ENCODE measurements around the gene CHD2.

The CHD2 gene

GRCh38 chr15:92878593-92879053, 21.5 kb upstream of the CHD2 start:
- FAIRE-seq (no peak), DNase-seq (ENCODE audit: insufficient read length, low spot score) (no peak)
- TF ChIP-seq POLR2AphosphoS5 (IDR thresholded peaks at IDR 0.05; ENCODE audit: low read depth, low read length) (no peak), PAX5 (IDR thresholded peaks at IDR 0.05; ENCODE audit: insufficient read depth, low read length, severe bottlenecking) (no peak), SPI1 (IDR thresholded peaks at IDR 0.05; ENCODE audit: low read depth, low read length) (no peak), POU2F2 (IDR thresholded peaks at IDR 0.05; ENCODE audit: low read depth, low read length) (no peak), POLR2A (IDR thresholded peaks at IDR 0.05; ENCODE audit: low read depth, low read length) (no peak), TAF1 (IDR thresholded peaks at IDR 0.05; ENCODE audit: low read depth, low read length) (no peak)

DNA sequence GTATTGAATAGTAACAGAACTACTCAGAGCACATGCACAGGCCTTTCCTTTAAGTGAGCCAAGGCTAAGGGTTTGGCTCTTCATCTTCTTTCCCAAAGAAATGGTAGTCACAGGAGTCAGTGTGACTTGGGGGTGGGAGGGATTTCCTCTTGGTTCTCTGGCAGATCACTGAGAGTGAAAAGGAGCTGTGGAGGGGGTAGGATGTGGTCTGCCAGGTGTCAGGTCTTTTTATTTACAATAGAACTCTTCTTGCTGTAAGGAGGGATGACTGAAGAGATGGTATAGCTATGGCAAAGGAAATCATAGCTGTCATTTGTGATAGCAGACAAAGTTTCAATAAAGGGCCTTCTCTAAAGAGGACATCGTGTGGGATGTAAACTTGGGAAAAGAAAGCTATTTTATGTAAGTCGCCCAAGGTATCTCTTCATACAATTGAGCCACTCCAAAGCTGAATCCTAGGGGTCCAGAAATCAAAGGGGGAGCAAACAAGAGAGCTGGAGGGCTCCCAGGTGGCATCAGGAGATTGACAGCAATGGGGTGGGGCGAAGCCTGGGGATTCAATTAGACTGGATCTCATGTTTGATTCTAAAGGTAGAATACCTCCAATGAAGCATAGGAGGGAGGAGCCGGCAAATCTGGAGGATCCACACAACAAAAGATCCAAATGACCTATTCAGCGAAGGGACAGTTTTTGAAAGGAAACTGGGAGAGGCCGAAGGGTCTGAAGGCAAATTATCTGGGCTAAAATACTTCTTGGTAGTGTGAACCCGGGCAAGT, 20.0 kb upstream of the CHD2 start:
- FAIRE-seq, result no peak
- TF ChIP-seq TAF1 (IDR thresholded peaks at IDR 0.05; ENCODE audit: low read depth, low read length) (no peak), PAX5 (IDR thresholded peaks at IDR 0.05; ENCODE audit: insufficient read depth, low read length, severe bottlenecking) (no peak), SPI1 (IDR thresholded peaks at IDR 0.05; ENCODE audit: low read depth, low read length) (no peak), POLR2A (IDR thresholded peaks at IDR 0.05; ENCODE audit: low read depth, low read length) (no peak), POU2F2 (IDR thresholded peaks at IDR 0.05; ENCODE audit: low read depth, low read length) (no peak), POLR2AphosphoS5 (IDR thresholded peaks at IDR 0.05; ENCODE audit: low read depth, low read length) (no peak)
- DNase-seq (ENCODE audit: insufficient read length, low spot score), result no peak

DNA sequence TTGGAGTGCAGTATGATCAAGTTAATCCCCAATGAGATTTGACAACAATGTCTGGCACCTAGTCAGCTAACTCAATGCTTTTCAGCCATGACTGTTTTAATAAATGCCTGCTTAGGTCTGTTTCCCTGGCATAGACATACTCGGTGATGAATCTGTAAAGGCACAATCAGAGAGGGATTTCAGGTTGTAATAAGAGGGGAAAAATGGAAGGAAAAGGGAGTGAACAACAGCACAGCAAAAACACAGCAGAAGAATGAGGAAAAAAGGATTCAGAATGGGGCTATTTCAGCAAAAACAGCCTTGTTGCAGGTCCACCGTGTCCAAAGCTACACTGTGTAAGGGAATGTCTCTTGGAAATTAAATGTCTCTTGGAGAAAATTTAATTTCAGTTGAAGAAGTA, 19.3 kb upstream of the CHD2 start:
- no peak for FAIRE-seq
- TF ChIP-seq PAX5 (IDR thresholded peaks at IDR 0.05; ENCODE audit: insufficient read depth, low read length, severe bottlenecking), result no peak
- no peak for TF ChIP-seq POU2F2 (IDR thresholded peaks at IDR 0.05; ENCODE audit: low read depth, low read length)
- DNase-seq (ENCODE audit: insufficient read length, low spot score), result no peak

- DNase-seq (ENCODE audit: insufficient read length, low spot score) (no peak), FAIRE-seq (no peak)
- TF ChIP-seq POU2F2 (IDR thresholded peaks at IDR 0.05; ENCODE audit: low read depth, low read length) (no peak), POLR2AphosphoS5 (IDR thresholded peaks at IDR 0.05; ENCODE audit: low read depth, low read length) (no peak), TAF1 (IDR thresholded peaks at IDR 0.05; ENCODE audit: low read depth, low read length) (no peak), PAX5 (IDR thresholded peaks at IDR 0.05; ENCODE audit: insufficient read depth, low read length, severe bottlenecking) (no peak), POLR2A (IDR thresholded peaks at IDR 0.05; ENCODE audit: low read depth, low read length) (no peak), SPI1 (IDR thresholded peaks at IDR 0.05; ENCODE audit: low read depth, low read length) (no peak)
Measured at GRCh38 chr15:92881211-92881754, 18.8 kb upstream of the CHD2 start.

DNA sequence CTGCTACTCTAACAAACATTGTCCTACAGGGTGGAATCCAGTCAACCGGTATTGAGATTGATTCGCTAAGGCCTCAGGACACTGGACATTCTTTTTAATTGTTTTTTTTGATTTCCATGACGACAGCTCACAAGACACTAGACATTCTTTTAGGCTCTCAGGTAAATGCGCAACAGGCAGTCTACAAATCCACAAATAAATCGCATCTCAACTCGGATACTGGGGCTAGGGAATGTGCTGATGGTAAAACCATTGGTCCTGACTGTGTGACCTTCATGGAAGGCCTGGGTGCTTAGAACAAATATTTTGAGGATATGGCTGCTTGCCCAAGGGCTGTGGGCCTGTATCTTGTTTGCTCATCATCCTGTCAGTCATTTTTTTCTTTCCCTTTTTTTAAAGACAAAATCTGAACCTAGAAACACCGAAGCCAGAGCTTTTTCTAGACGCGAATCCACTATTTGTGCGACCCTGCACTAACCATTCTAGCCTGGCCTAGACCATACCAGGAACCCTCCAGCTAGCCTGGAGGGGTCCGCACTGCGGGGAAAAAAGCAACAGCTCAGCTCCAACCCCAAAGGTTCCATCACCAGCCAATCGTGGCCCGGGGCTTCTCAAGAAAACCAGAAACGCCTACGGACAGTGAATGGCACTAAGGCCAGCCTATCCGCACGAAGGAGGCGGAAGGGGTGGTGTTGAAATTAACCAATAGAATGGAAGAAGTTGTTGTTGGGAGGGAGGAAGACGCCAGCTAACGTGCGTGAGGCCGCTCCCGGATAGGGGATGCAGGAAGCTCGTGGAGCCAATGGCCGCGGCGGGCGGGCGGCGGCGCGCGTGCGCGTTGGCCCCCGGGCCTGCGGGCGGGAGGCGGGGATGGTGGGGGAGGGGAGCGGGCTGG, 18.1 kb upstream of the CHD2 start:
- peak; percentile 78 for TF ChIP-seq POU2F2 (IDR thresholded peaks at IDR 0.05; ENCODE audit: low read depth, low read length)
- TF ChIP-seq POLR2A (IDR thresholded peaks at IDR 0.05; ENCODE audit: low read depth, low read length), result peak; percentile 97
- TF ChIP-seq PAX5 (IDR thresholded peaks at IDR 0.05; ENCODE audit: insufficient read depth, low read length, severe bottlenecking), result no peak
- peak; percentile 36; the same call in 1 of the 2 replicates for TF ChIP-seq SPI1 (IDR thresholded peaks at IDR 0.05; ENCODE audit: low read depth, low read length)
- TF ChIP-seq TAF1 (IDR thresholded peaks at IDR 0.05; ENCODE audit: low read depth, low read length), result peak; percentile 92
- TF ChIP-seq POLR2AphosphoS5 (IDR thresholded peaks at IDR 0.05; ENCODE audit: low read depth, low read length), result peak; percentile 91

DNA sequence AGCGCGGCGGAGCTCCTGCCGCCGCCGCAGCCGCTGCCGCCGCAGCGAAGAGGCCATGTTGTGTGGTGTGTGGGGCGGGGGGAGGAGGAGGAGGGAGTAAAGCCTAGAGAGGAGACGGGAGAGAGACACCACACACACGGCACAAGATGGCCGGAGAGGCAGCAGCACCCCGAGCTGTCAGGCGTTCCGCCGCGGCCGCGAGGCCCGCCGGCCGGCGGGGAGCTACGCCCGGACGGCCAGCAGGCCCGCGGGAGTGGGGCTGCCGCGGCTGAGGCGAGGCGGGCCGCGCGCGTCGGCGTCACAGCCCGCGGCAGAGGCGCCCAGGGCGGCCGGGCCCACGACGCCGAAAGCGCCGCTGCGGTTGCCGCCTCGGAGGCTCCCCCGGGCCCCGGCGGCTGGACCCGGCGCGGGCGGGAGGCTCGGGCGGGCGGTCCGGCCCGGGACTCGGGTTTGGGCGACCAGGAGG, 17.4 kb upstream of the CHD2 start:
- TF ChIP-seq SPI1 (IDR thresholded peaks at IDR 0.05; ENCODE audit: low read depth, low read length), result no peak
- TF ChIP-seq POLR2A (IDR thresholded peaks at IDR 0.05; ENCODE audit: low read depth, low read length), result peak; percentile 92
- peak; percentile 87 for TF ChIP-seq POU2F2 (IDR thresholded peaks at IDR 0.05; ENCODE audit: low read depth, low read length)
- TF ChIP-seq TAF1 (IDR thresholded peaks at IDR 0.05; ENCODE audit: low read depth, low read length), result peak; percentile 94
- no peak for TF ChIP-seq PAX5 (IDR thresholded peaks at IDR 0.05; ENCODE audit: insufficient read depth, low read length, severe bottlenecking)
- TF ChIP-seq POLR2AphosphoS5 (IDR thresholded peaks at IDR 0.05; ENCODE audit: low read depth, low read length), result peak; percentile 94
- FAIRE-seq, result no peak
- no peak for DNase-seq (ENCODE audit: insufficient read length, low spot score)

More for the DNA sequence above, 18.1 kb upstream of the CHD2 start:
- peak; percentile 80 for DNase-seq (ENCODE audit: insufficient read length, low spot score)
- peak; percentile 99 for FAIRE-seq

DNA sequence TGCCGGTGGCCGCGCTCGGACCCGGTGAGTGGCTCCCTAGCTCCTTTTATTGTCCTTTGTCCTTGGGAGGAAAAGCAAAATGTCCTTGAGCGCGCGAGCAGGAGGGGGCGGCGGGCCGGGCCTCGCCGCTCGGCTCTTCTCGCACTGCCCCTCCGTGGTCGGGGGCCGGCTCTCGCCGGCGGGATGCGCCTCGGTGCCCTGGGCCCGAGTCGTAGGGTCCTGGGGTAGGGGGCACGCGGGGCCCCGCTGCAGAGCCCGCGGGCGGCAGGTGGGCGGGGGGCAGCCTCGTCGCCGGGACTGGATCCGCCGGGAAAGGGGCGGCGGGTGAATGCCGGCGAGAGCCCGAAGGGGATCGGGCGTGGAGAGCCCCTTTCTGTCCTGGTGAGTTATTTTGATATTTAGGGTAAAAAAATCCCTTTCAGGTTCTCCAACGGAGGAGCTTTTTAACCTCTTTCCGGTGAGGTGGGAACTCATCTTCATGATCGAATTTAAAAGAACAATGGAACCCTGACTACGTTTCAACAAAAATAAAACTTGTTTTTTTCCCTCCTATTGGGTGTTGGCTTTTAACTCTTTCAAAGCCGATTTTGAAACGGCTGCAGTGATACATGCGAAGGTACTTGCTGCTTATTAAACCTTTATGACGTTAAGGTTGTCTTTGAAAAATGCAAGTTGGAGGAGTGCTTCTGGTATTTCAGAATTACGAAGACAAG, 16.8 kb upstream of the CHD2 start:
- DNase-seq (ENCODE audit: insufficient read length, low spot score), result no peak
- no peak for TF ChIP-seq PAX5 (IDR thresholded peaks at IDR 0.05; ENCODE audit: insufficient read depth, low read length, severe bottlenecking)
- TF ChIP-seq POU2F2 (IDR thresholded peaks at IDR 0.05; ENCODE audit: low read depth, low read length), result no peak
- TF ChIP-seq POLR2A (IDR thresholded peaks at IDR 0.05; ENCODE audit: low read depth, low read length), result no peak
- no peak; the same call in 1 of the 2 replicates for TF ChIP-seq TAF1 (IDR thresholded peaks at IDR 0.05; ENCODE audit: low read depth, low read length)
- TF ChIP-seq SPI1 (IDR thresholded peaks at IDR 0.05; ENCODE audit: low read depth, low read length), result no peak
- TF ChIP-seq POLR2AphosphoS5 (IDR thresholded peaks at IDR 0.05; ENCODE audit: low read depth, low read length), result no peak
- peak; percentile 63 for FAIRE-seq

DNA sequence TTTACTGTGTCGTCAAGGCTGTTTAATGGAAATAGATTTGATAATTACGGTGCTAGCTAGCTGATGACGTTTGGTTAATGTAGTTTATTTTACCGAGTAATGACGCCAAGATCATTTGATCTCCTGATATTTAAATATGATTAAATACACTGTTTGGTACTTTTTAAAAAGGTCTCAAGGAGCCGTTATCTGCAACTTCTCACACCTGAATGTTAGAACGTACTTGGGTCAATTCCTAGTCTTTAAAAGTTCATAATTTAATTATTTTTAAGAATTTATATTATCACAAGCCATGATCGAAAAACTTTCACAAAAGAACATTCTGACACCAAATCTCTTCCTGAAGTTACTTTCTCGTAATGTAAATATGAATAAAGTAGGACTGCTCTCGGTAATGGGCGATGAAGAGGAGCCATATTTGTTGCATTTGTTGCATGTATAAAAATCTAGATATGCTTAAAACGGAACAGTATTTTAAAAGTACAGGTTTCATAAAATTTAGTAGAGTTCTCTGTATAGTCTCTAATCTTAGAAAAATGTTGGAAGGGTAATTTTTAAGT, 16.2 kb upstream of the CHD2 start:
- FAIRE-seq (no peak), DNase-seq (ENCODE audit: insufficient read length, low spot score) (no peak)
- no peak for TF ChIP-seq POU2F2 (IDR thresholded peaks at IDR 0.05; ENCODE audit: low read depth, low read length)
- no peak for TF ChIP-seq POLR2A (IDR thresholded peaks at IDR 0.05; ENCODE audit: low read depth, low read length)
- TF ChIP-seq SPI1 (IDR thresholded peaks at IDR 0.05; ENCODE audit: low read depth, low read length), result no peak
- TF ChIP-seq TAF1 (IDR thresholded peaks at IDR 0.05; ENCODE audit: low read depth, low read length), result no peak
- no peak for TF ChIP-seq POLR2AphosphoS5 (IDR thresholded peaks at IDR 0.05; ENCODE audit: low read depth, low read length)
- TF ChIP-seq PAX5 (IDR thresholded peaks at IDR 0.05; ENCODE audit: insufficient read depth, low read length, severe bottlenecking), result no peak
